Measurements from ENCODE around the gene SLC25A47.
"Not testable (repeated sequence)": the region's sequence is repeated elsewhere in the genome, so short reads cannot be mapped to it uniquely, and the experiment has no call there.

Gene SLC25A47

GRCh38 chr14:100281286-100282082 is 41.7 kb upstream of the SLC25A47 start:
- no peak for TF ChIP-seq CTCF (IDR thresholded peaks at IDR 0.05; ENCODE audit: borderline replicate concordance, control extremely low read depth, extremely low read depth, insufficient read depth, missing control alignments)
- in situ Hi-C loops (cut with MboI; ENCODE audit: low sequenced_read_pairs, unreplicated experiment), result loop anchor here (25.0 kb wide), 1 partner anchor 356 kb away; no protein-coding TSS in a partner anchor
- no peak for DNase-seq (ENCODE audit: low spot score)

- no peak for DNase-seq (ENCODE audit: low spot score)
- in situ Hi-C loops (cut with MboI; ENCODE audit: low sequenced_read_pairs, unreplicated experiment), result loop anchor here (25.0 kb wide), 1 partner anchor 355 kb away; no protein-coding TSS in a partner anchor
- TF ChIP-seq CTCF (IDR thresholded peaks at IDR 0.05; ENCODE audit: borderline replicate concordance, control extremely low read depth, extremely low read depth, insufficient read depth, missing control alignments), result no peak
These were observed 41.1 kb upstream of the SLC25A47 start for GRCh38 chr14:100282083-100282350.

- DNase-seq (ENCODE audit: low spot score), result no peak
- in situ Hi-C loops (cut with MboI; ENCODE audit: low sequenced_read_pairs, unreplicated experiment), result loop anchor here (25.0 kb wide), 1 partner anchor 354 kb away; no protein-coding TSS in a partner anchor
These were observed 40.2 kb upstream of the SLC25A47 start for GRCh38 chr14:100282766-100283419.

GRCh38 chr14:100283436-100283835 is 39.7 kb upstream of the SLC25A47 start:
- in situ Hi-C loops (cut with MboI; ENCODE audit: low sequenced_read_pairs, unreplicated experiment), result loop anchor here (25.0 kb wide), 1 partner anchor 354 kb away; no protein-coding TSS in a partner anchor

More at GRCh38 chr14:100282766-100283419, 40.2 kb upstream of the SLC25A47 start:
- no peak for TF ChIP-seq CTCF (IDR thresholded peaks at IDR 0.05; ENCODE audit: borderline replicate concordance, control extremely low read depth, extremely low read depth, insufficient read depth, missing control alignments)

GRCh38 chr14:100283984-100284881 is 38.9 kb upstream of the SLC25A47 start:
- DNase-seq (ENCODE audit: low spot score), result no peak
- in situ Hi-C loops (cut with MboI; ENCODE audit: low sequenced_read_pairs, unreplicated experiment), result loop anchor here (25.0 kb wide), 1 partner anchor 353 kb away; no protein-coding TSS in a partner anchor
- TF ChIP-seq CTCF (IDR thresholded peaks at IDR 0.05; ENCODE audit: borderline replicate concordance, control extremely low read depth, extremely low read depth, insufficient read depth, missing control alignments), result no peak

More at GRCh38 chr14:100283436-100283835, 39.7 kb upstream of the SLC25A47 start:
- not testable (repeated sequence) for DNase-seq (ENCODE audit: low spot score)

- TF ChIP-seq CTCF (IDR thresholded peaks at IDR 0.05; ENCODE audit: borderline replicate concordance, control extremely low read depth, extremely low read depth, insufficient read depth, missing control alignments), result peak; percentile 95
- in situ Hi-C loops (cut with MboI; ENCODE audit: low sequenced_read_pairs, unreplicated experiment), result loop anchor here (25.0 kb wide), 1 partner anchor 352 kb away; no protein-coding TSS in a partner anchor
- peak; percentile 97 for DNase-seq (ENCODE audit: low spot score)
These were observed 37.9 kb upstream of the SLC25A47 start for GRCh38 chr14:100285021-100285912.
